Measurements from ENCODE around the gene P2RX4.
A peak's percentile ranks its signal among the peaks of the same experiment; 100 is the strongest.
"Not testable (repeated sequence)": the region's sequence is repeated elsewhere in the genome, so short reads cannot be mapped to it uniquely, and the experiment has no call there.

The P2RX4 gene

DNA sequence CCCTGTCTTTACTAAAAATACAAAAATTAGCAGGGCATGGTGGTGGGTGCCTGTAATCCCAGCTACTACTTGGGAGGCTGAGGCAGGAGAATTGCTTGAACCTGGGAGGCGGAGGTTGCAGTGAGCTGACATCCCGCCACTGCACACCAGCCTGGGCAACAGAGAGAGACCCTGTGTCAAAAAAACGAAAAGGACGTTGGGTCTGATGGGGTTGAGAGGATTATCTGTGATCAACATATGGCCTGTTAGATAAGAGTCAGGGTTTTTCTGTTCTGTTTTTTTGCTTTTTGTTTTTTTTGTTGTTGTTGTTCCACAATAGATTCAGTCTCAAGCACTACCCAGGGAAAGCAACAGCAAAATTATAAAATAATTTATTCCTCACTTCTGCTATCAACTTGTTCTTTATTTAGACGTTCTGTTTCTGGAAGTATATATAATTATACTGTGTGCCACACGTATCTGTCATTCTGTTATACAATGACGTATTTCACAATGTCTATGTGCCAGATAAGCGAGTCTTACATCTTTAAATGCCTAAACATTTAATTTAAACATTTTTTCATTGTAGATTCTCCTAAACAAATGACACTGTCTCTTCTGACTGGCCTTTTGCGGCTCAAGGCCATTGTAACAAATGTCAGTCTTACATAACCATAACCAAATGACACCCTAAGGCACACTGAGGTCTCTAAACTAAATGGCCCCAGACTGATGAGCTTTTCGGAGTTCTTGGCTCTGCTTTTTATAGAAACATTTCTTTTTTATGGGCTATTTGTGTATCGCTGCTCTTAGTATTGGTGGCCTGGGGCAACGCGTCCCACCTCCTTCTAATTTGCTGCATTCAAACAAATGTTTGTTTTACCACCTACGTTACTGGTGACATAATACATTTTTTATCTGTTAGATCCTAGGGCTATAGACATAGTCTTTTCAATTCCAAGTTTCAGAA, 7.2 kb upstream of the P2RX4 start:
- Histone ChIP-seq H3K27ac (replicated peaks) (no peak overlapping the region), H3K4me3 (replicated peaks; ENCODE audit: insufficient read depth, low read length) (no peak overlapping the region), H3K27me3 (ENCODE audit: insufficient read depth, poor library complexity, severe bottlenecking) (no peaks in the 10 kb centered on the region)
- no peak for DNase-seq (ENCODE audit: low read depth in 1 of 2, low spot score in 1 of 2)
- TF ChIP-seq POLR2AphosphoS5 (IDR thresholded peaks at IDR 0.05; ENCODE audit: low read depth) (no peak), GABPA (IDR thresholded peaks at IDR 0.05; ENCODE audit: low read depth) (no peak), SPI1 (IDR thresholded peaks at IDR 0.05; ENCODE audit: borderline replicate concordance, low read depth) (no peak), REST (IDR thresholded peaks at IDR 0.05; ENCODE audit: insufficient replicate concordance, low read depth) (no peak), CTCF (IDR thresholded peaks at IDR 0.05; ENCODE audit: insufficient read depth, low read length) (no peak)

GRCh38 chr12:121203482-121203881, 6.4 kb upstream of the P2RX4 start:
- H3K27ac ChIP-seq (replicated peaks): no peak overlapping the region
- TF ChIP-seq CTCF (IDR thresholded peaks at IDR 0.05; ENCODE audit: insufficient read depth, low read length) (no peak), GABPA (IDR thresholded peaks at IDR 0.05; ENCODE audit: low read depth) (no peak), REST (IDR thresholded peaks at IDR 0.05; ENCODE audit: insufficient replicate concordance, low read depth) (no peak), SPI1 (IDR thresholded peaks at IDR 0.05; ENCODE audit: borderline replicate concordance, low read depth) (no peak), POLR2AphosphoS5 (IDR thresholded peaks at IDR 0.05; ENCODE audit: low read depth) (no peak)
- H3K4me3 ChIP-seq (replicated peaks; ENCODE audit: insufficient read depth, low read length): no peak overlapping the region
- DNase-seq (ENCODE audit: low read depth in 1 of 2, low spot score in 1 of 2): no peak
- H3K27me3 ChIP-seq (ENCODE audit: insufficient read depth, poor library complexity, severe bottlenecking): no peaks in the 10 kb centered on the region

DNA sequence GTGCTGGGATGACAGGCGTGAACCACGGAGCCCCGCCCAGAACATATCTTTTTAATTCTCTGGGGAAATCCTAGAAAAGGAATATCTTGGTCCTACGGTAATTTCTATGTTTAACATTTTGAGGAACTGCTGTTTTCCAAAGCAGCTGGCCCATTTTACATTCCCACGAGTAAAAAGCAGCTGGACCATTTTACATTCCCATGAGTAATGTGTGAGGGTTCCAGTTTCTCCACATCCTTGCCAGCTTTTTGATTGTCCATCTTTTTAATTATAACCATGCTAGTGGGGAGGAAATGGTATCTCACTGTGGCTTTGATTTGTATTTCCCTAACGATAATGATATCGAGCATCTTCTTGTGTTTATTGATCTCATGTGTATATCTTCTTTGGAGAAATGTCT, 4.4 kb upstream of the P2RX4 start:
- no peak overlapping the region for H3K27ac ChIP-seq (replicated peaks)
- no peak for DNase-seq (ENCODE audit: low read depth in 1 of 2, low spot score in 1 of 2)
- TF ChIP-seq GABPA (IDR thresholded peaks at IDR 0.05; ENCODE audit: low read depth) (no peak), POLR2AphosphoS5 (IDR thresholded peaks at IDR 0.05; ENCODE audit: low read depth) (no peak), SPI1 (IDR thresholded peaks at IDR 0.05; ENCODE audit: borderline replicate concordance, low read depth) (0 out of 2 replicates have a peak, but pooled peaks have one; percentile 7), CTCF (IDR thresholded peaks at IDR 0.05; ENCODE audit: insufficient read depth, low read length) (no peak)
- H3K4me3 ChIP-seq (replicated peaks; ENCODE audit: insufficient read depth, low read length): no peak overlapping the region
- no peaks in the 10 kb centered on the region for H3K27me3 ChIP-seq (ENCODE audit: insufficient read depth, poor library complexity, severe bottlenecking)

DNA sequence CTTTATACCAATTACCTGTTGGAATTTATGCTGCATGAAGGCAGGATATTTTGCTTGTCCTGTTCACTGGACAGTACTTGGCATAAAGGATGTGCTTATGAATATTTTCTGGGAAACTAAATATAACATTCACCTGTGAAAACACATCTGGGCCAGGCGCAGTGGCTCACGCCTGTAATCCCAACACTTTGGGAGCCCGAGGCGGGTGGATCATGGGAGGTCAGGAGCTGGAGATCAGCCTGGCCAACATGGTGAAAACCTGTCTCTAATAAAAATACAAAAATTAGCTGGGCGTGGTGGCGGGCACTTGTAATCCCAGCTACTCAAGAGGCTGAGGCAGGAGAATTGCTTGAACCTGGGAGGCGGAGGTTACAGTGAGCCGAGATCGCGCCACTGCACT, 1.4 kb upstream of the P2RX4 start:
- H3K27me3 ChIP-seq (ENCODE audit: insufficient read depth, poor library complexity, severe bottlenecking); H3K4me3 ChIP-seq (replicated peaks; ENCODE audit: insufficient read depth, low read length); H3K27ac ChIP-seq (replicated peaks); DNase-seq (ENCODE audit: low read depth in 1 of 2, low spot score in 1 of 2): not testable (repeated sequence)
